Testis (tissue), 3 donors: ENCODE results near the gene CCDC40. TPM values are rescaled to one million over a fixed set of nuclear protein-coding genes. Genes with fewer than 3 reads are reported as not detected.

Experiments used
- DNase-seq: peaks from one replicate; pipeline ENCODE4 v3.0.0-alpha.2; 2019
- H3K27ac ChIP-seq, 2 donors: fragments of 200-600 bp; sonication (generic); one replicate each; pipeline ENCODE4 v1.5.1; 2019
- H3K27me3 ChIP-seq: fragments of 200-600 bp; sonication (generic); one replicate; pipeline ENCODE4 v1.5.1; 2019
- H3K36me3 ChIP-seq: fragments of 200-600 bp; sonication (generic); one replicate; pipeline ENCODE4 v1.5.1; 2017; ENCODE audit warnings: low read depth; ENCODE audit errors: missing control alignments
- H3K4me1 ChIP-seq: fragments of 200-600 bp; sonication (generic); one replicate; pipeline ENCODE4 v1.5.1; 2019
- H3K4me3 ChIP-seq, 2 donors: fragments of 200-600 bp; sonication (generic); one replicate each; pipeline ENCODE4 v1.5.1; 2017 to 2019
- H3K9me3 ChIP-seq: fragments of 200-600 bp; sonication (generic); one replicate; pipeline ENCODE4 v1.5.1; 2017
- CTCF ChIP-seq, 3 experiments: fragments of 450-650 bp in 2 of 3; fragments of 200-600 bp in 1 of 3; sonication (generic) in 1 of 3; IDR thresholded peaks; one replicate each; pipeline ENCODE4 v1.5.1; 2016 to 2019; ENCODE audit warnings: antibody characterized with exemption in 3 of 3, mild to moderate bottlenecking in 2 of 3, moderate library complexity in 1 of 3
- POLR2A ChIP-seq: fragments of 450-650 bp; IDR thresholded peaks from one replicate; pipeline ENCODE4 v1.6.1; 2017; ENCODE audit warnings: antibody characterized with exemption, mild to moderate bottlenecking, moderate library complexity
- WGBS, 2 donors: methylation state at CpG; one replicate each; pipeline ENCODE4 v1.1.5; 2018; 5-methylcytosine and 5-hydroxymethylcytosine counted together
- intact Hi-C: fragments of 100-400 bp; cut with DNase I; formaldehyde crosslinking; loops from one replicate; pipeline ENCODE4 v1.15.1; 2023; ENCODE audit warnings: low total_unique reads
- polyA plus RNA-seq: library from polyadenylated mRNA; stranded (reverse); fragments of 350-450 nt; fragmentation: Illumina TruSeq; extraction: RNeasy Lipid Tissue Mini Kit (QIAGEN cat#74804); gene quantifications from one replicate; pipeline ENCODE4 v1.2.3, GENCODE V29; 2014; ENCODE audit warnings: low read depth, low replicate concordance; ENCODE audit not compliant: insufficient read depth
- total RNA-seq, 2 donors: library from RNA; depleted of rRNA; stranded (reverse); fragments of >200 nt; gene quantifications; one replicate each; pipeline ENCODE4 v1.2.3, GENCODE V29; 2016

The CCDC40 gene
- total and polyA plus RNA-seq, 3 donors from 2014 or later: 26.7 to 43.6 (median 38.6) TPM

DNA sequence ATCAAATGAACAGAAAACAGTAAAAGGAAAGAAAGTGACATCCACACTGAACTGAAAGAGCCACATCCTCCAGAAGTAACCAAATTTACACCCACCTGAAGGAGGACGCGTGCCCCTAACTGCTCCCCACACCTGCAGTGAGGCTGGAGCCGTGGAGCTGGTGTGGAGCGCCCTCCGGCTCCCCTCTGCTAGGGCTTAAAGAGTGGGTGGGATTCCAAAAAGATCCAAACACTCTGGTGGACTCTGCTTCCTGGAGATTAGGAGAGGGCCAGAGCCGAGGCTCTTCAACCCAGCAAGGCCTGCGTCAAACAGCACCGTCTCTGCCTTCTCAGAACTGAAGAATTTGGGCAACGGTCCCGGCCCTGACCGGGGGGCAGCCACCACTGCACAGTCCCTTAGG, 15.2 kb downstream of the CCDC40 start:
- intact Hi-C loops: no loop called here
- no peaks in the 10 kb centered on the region for H3K9me3 ChIP-seq
- no peak for DNase-seq
- 86 to 95% methylated on average over 5 to 11 of the region's 11 CpGs for WGBS, 2 donors
- no peaks in the 10 kb centered on the region for H3K36me3 ChIP-seq
- no peak overlapping the region for H3K4me3 ChIP-seq
- H3K27me3 ChIP-seq: no peaks in the 10 kb centered on the region
- no peak for TF ChIP-seq POLR2A
- TF ChIP-seq CTCF (IDR thresholded peaks at IDR 0.05): no peak
- H3K27ac ChIP-seq: no peak overlapping the region
- no peaks in the 10 kb centered on the region for H3K4me1 ChIP-seq

DNA sequence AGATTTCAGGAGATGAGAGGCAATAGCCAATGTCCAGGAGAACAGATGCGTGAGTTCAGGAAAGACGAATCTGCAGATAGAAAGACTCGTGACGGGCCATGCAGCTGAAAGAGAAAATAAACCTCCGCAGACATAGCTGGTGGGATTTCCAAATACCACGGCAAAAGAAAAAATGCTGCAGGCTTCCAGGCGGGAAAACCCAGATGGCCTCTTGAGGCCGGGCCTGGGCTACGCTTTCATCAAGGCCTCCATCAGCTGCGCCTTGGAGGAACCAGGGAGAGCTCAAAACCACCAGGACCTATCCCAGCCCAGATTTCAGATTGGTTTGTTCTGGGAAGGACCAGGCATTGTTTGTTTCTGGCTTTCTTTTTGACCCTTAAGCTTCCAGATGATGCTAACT, 16.7 kb downstream of the CCDC40 start:
- no peaks in the 10 kb centered on the region for H3K9me3 ChIP-seq
- no peaks in the 10 kb centered on the region for H3K27me3 ChIP-seq
- no peak for DNase-seq
- no peak overlapping the region for H3K4me3 ChIP-seq
- no peaks in the 10 kb centered on the region for H3K36me3 ChIP-seq
- 92 to 93% methylated on average over 10 of the region's 10 CpGs for WGBS, 2 donors
- intact Hi-C loops: no loop called here
- no peaks in the 10 kb centered on the region for H3K4me1 ChIP-seq
- TF ChIP-seq CTCF (IDR thresholded peaks at IDR 0.05): no peak
- TF ChIP-seq POLR2A: no peak
- H3K27ac ChIP-seq: no peak overlapping the region

GRCh38 chr17:80055597-80055996, 19.2 kb downstream of the CCDC40 start:
- H3K27me3 ChIP-seq: no peaks in the 10 kb centered on the region
- no peaks in the 10 kb centered on the region for H3K4me1 ChIP-seq
- H3K36me3 ChIP-seq: no peaks in the 10 kb centered on the region
- WGBS, 2 donors: 84 to 93% methylated on average over 9 of the region's 9 CpGs
- H3K9me3 ChIP-seq: no peaks in the 10 kb centered on the region
- H3K4me3 ChIP-seq: no peak overlapping the region
- TF ChIP-seq POLR2A (no peak), CTCF (IDR thresholded peaks at IDR 0.05) (no peak)
- H3K27ac ChIP-seq: no peak overlapping the region
- DNase-seq: no peak
- intact Hi-C loops: no loop called here

- H3K4me3 ChIP-seq: no peak overlapping the region
These were observed 22.0 kb downstream of the CCDC40 start for GRCh38 chr17:80058311-80058955.

More at GRCh38 chr17:80058311-80058955, 22.0 kb downstream of the CCDC40 start:
- TF ChIP-seq POLR2A (no peak), CTCF (IDR thresholded peaks at IDR 0.05) (no peak)
- WGBS, 2 donors: 89 to 95% methylated on average over 28 of the region's 28 CpGs
- intact Hi-C loops: no loop called here
- no peaks in the 10 kb centered on the region for H3K27me3 ChIP-seq
- no peaks in the 10 kb centered on the region for H3K9me3 ChIP-seq
- no peak for DNase-seq
- no peaks in the 10 kb centered on the region for H3K4me1 ChIP-seq
- no peak overlapping the region for H3K27ac ChIP-seq
- no peaks in the 10 kb centered on the region for H3K36me3 ChIP-seq
